Heart left ventricle (tissue), 16 donors: Measurements from ENCODE around the gene MRGPRX2. TPM values are rescaled to one million over a fixed set of nuclear protein-coding genes. Genes with fewer than 3 reads are reported as not detected.

Source experiments
- ATAC-seq, 4 donors: fragments of 200-7000 bp; cut with Tn5 transposase; one replicate each; pipeline ENCODE4 v1.9.1; 2020 to 2022; ENCODE audit warnings: moderate library complexity in 4 of 4, mild to moderate bottlenecking in 3 of 4, moderate number of reproducible peaks in 1 of 4
- DNase-seq, 5 donors: peaks; one replicate each; pipeline ENCODE4 v3.0.0-alpha.2; 2020
- H3K27ac ChIP-seq, 12 donors: fragments of 200-600 bp; sonication (generic) in 4 of 12; one replicate each; pipeline versions ENCODE4 v1.5.0 to v1.8.0; 2016 to 2022; ENCODE audit warnings: mild to moderate bottlenecking in 2 of 12
- H3K27me3 ChIP-seq, 9 donors: fragments of 200-600 bp; sonication (generic) in 2 of 9; one replicate each; pipeline versions ENCODE4 v1.5.1 to v1.8.0; 2016 to 2022; ENCODE audit warnings: mild to moderate bottlenecking in 3 of 9
- H3K36me3 ChIP-seq, 9 donors: fragments of 200-600 bp; sonication (generic) in 2 of 9; one replicate each; pipeline versions ENCODE4 v1.5.0 to v1.8.0; 2018 to 2022; ENCODE audit warnings: mild to moderate bottlenecking in 2 of 9
- H3K4me1 ChIP-seq, 12 donors: fragments of 200-600 bp; sonication (generic) in 4 of 12; one replicate each; pipeline versions ENCODE4 v1.5.0 to v1.8.0; 2016 to 2022; ENCODE audit warnings: mild to moderate bottlenecking in 3 of 12
- H3K4me3 ChIP-seq, 12 donors: fragments of 200-600 bp; sonication (generic) in 4 of 12; one replicate each; pipeline versions ENCODE4 v1.5.0 to v1.8.0; 2017 to 2022; ENCODE audit warnings: mild to moderate bottlenecking in 9 of 12, moderate library complexity in 4 of 12
- H3K9me3 ChIP-seq, 12 donors: fragments of 200-600 bp; sonication (generic) in 4 of 12; one replicate each; pipeline versions ENCODE4 v1.5.0 to v1.8.0; 2016 to 2022; ENCODE audit warnings: mild to moderate bottlenecking in 1 of 12
- POLR2A ChIP-seq, 2 donors: fragments of 450-650 bp; IDR thresholded peaks; one replicate each; pipeline ENCODE4 v1.6.1; 2017; ENCODE audit warnings: antibody characterized with exemption in 2 of 2, mild to moderate bottlenecking in 2 of 2, moderate library complexity in 2 of 2
- WGBS, 4 donors: extraction: QIAGEN DNeasy Blood & Tissue Kit in 2 of 4; methylation state at CpG; one replicate each; pipeline versions ENCODE4 v1.1.5 to v1.1.7; 2013 to 2018; 5-methylcytosine and 5-hydroxymethylcytosine counted together
- intact Hi-C, 10 donors: fragments of 100-400 bp; cut with DNase I; formaldehyde crosslinking; loops; one replicate each; pipeline versions ENCODE4 v1.11.1 to v1.14.2; 2022
- polyA plus RNA-seq, 2 donors: library from polyadenylated mRNA; stranded (reverse); fragments of 200-250 nt; gene quantifications; one replicate each; pipeline ENCODE4 v1.2.3, GENCODE V29; 2013
- total RNA-seq, 9 donors: library from RNA; depleted of rRNA in 2 of 9; stranded (reverse); fragments of >200 nt in 2 of 9; fragmentation: NEBNext Ultra II Directional in 3 of 9; extraction: Animal tissue kit (Norgen Biotek cat#: 25700) in 3 of 9; gene quantifications; one replicate each; pipeline versions ENCODE4 v1.1.0 to v1.2.4, GENCODE V29; 2016 to 2023
- TF ChIP-seq, protein P1 (sequence below), 12 donors: fragments of 200-600 bp; sonication (generic) in 4 of 12; IDR thresholded peaks; one replicate each; pipeline versions ENCODE4 v1.5.0 to v1.8.0; 2018 to 2022; ENCODE audit warnings: antibody characterized with exemption in 12 of 12, mild to moderate bottlenecking in 5 of 12
- donor health status: ischemic (EF 13 %, LVEDD 7.1; RV severe dilation, severe dysfunction).
- donor health status: healthy with polysubstance abuse.
- donor health status: DM: no; HTN: yes; CAD: no.
- donor health status: DM: no; HTN: no; CAD: no.
- donor health status: ischemic (EF 25% LVEDD 6.9; RV normal size, moderate dysfunction).
- donor health status: ischemic (EF 25% LVEDD 5.7; RV mildly dilated, moderate dysfunction).
- donor health status: healthy.
- donor health status: DM: yes; HTN: yes; CAD: no.
- donor health status: ischemic (EF 35%, LVEDD 5.7; RV mildly dilated, moderate dysfunction).
- donor health status: nonischemic (EF 11% LVEDD 7.7; RV severe dilation, severe dysfunction).
- donor health status: DM: yes; HTN: yes; CAD: no.
- donor health status: PGD.
- donor health status: ischemic (EF 29% LVEDD 5.4; RV normal size, mild dysfunction).
- donor health status: nonischemic (EF 23%, LVEDD 6.1; RV moderate dilation, normal function).

MRGPRX2 gene
- total and polyA plus RNA-seq, 11 donors, result 0.13 TPM; not detected in 10

DNA sequence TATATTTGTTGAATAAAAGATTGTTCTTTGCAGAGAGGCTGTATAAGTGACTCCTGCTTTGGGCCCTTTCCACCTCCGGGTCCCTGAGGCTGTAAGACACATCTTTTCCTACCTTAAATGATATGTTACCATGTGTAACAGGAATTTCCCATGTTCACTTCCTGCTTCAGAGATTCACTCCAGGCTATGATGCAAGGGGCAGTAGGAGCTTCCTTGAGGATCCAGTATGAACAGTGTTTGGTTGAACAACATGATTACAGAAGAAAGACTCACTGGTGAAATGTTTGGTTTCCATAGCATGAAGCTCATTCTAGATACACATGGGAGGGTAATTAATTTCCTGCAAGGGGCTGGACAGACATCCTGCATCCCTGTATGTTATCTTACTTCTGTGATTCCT, 30.8 kb upstream of the MRGPRX2 start:
- no peak overlapping the region for H3K4me3 ChIP-seq
- H3K27ac ChIP-seq, result no peak overlapping the region
- peaks cover 0 to 11% (median 0%) of the 10 kb centered on the region in 9 donors for H3K27me3 ChIP-seq
- intact Hi-C loops, result no loop called here
- no peaks in the 10 kb centered on the region for H3K36me3 ChIP-seq
- peaks cover 0 to 4% (median 0%) of the 10 kb centered on the region in 12 donors for H3K4me1 ChIP-seq
- ATAC-seq (no peak), DNase-seq (no peak)
- TF ChIP-seq POLR2A (IDR thresholded peaks at IDR 0.05), result no peak
- TF ChIP-seq, protein P1, sequence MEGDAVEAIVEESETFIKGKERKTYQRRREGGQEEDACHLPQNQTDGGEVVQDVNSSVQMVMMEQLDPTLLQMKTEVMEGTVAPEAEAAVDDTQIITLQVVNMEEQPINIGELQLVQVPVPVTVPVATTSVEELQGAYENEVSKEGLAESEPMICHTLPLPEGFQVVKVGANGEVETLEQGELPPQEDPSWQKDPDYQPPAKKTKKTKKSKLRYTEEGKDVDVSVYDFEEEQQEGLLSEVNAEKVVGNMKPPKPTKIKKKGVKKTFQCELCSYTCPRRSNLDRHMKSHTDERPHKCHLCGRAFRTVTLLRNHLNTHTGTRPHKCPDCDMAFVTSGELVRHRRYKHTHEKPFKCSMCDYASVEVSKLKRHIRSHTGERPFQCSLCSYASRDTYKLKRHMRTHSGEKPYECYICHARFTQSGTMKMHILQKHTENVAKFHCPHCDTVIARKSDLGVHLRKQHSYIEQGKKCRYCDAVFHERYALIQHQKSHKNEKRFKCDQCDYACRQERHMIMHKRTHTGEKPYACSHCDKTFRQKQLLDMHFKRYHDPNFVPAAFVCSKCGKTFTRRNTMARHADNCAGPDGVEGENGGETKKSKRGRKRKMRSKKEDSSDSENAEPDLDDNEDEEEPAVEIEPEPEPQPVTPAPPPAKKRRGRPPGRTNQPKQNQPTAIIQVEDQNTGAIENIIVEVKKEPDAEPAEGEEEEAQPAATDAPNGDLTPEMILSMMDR (IDR thresholded peaks at IDR 0.05), result no peak
- no peaks in the 10 kb centered on the region for H3K9me3 ChIP-seq
- WGBS, 4 donors, result 71 to 86% (median 72%) methylated on average over 1 of the region's 1 CpG

DNA sequence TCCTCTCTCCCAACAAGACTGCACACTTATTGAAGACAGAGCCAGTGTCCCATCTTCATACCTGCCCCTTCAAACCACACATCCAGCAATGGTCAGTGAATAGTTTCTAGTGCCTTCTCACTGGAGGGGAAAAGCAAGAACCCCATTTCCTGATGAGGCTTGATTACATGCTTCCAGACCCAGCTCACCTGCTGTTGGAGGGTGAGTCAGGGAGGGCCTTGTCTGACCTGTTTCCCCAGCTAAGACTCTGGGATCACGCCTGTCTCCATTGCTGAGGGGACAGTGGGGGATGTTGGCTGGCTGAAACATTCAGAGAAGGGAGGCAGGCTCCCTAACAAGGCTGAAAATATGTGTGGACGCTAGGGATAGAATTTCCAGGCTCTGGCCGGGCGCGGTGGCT, 28.9 kb upstream of the MRGPRX2 start:
- H3K27me3 ChIP-seq, result peaks cover 0 to 5% (median 0%) of the 10 kb centered on the region in 9 donors
- TF ChIP-seq, protein P1 (IDR thresholded peaks at IDR 0.05), result no peak
- no peak for TF ChIP-seq POLR2A (IDR thresholded peaks at IDR 0.05)
- H3K36me3 ChIP-seq, result no peaks in the 10 kb centered on the region
- WGBS, 4 donors, result 94 to 100% (median 96%) methylated on average over 1 to 5 of the region's 5 CpGs
- peaks cover 0 to 4% (median 0%) of the 10 kb centered on the region in 12 donors for H3K4me1 ChIP-seq
- intact Hi-C loops, result no loop called here
- no peak for ATAC-seq
- no peak overlapping the region for H3K27ac ChIP-seq
- H3K4me3 ChIP-seq, result no peak overlapping the region
- DNase-seq, result no peak
- H3K9me3 ChIP-seq, result no peaks in the 10 kb centered on the region

DNA sequence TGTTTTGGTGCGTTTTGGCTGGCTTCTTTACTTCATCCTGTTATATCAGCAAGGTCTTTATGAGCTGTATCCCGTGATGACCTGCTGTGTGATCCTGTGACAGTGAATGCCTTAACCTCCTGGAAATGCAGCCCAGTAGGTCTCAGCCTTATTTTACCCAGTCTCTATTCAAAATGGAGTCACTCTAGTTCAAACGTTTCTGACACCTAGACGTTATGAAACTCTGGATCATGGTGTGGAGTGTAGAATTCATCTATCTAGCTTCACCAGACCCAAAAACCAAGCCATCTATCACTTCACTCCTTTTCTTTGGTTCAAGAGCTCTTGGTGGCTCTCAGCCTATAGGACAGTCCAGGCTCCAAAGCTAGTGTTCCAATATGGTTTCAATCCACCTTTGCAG, 28.3 kb upstream of the MRGPRX2 start:
- intact Hi-C loops, result no loop called here
- no peak overlapping the region for H3K27ac ChIP-seq
- DNase-seq, result no peak
- no peaks in the 10 kb centered on the region for H3K9me3 ChIP-seq
- 68 to 89% (median 86%) methylated on average over 4 of the region's 4 CpGs for WGBS, 4 donors
- TF ChIP-seq POLR2A (IDR thresholded peaks at IDR 0.05), result no peak
- TF ChIP-seq, protein P1 (IDR thresholded peaks at IDR 0.05), result no peak
- no peak for ATAC-seq
- no peaks in the 10 kb centered on the region for H3K36me3 ChIP-seq
- H3K27me3 ChIP-seq, result peaks cover 0 to 2% (median 0%) of the 10 kb centered on the region in 9 donors
- peaks cover 0 to 4% (median 0%) of the 10 kb centered on the region in 12 donors for H3K4me1 ChIP-seq
- no peak overlapping the region for H3K4me3 ChIP-seq

DNA sequence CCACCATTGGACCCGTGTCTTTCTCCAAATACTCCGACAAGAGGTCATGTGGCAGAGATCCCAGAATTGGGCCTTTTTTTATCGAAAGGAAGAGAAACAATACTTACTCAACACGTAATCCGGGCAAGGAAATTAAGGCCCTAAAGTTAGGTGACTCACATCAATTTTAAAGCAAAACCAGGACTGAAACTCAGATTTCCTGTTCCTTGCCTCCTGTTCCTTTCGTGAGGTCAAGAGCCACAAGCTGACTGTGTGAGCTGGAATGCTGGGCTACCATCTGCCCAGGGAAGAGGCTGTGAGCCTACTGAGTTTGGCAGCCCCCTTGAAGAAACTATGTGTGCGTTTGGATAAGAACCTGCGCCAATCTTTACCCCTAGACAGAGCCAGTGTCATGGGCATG, 27.1 kb upstream of the MRGPRX2 start:
- TF ChIP-seq, protein P1 (IDR thresholded peaks at IDR 0.05), result no peak
- TF ChIP-seq POLR2A (IDR thresholded peaks at IDR 0.05), result no peak
- Histone ChIP-seq H3K9me3 (no peaks in the 10 kb centered on the region), H3K27me3 (no peaks in the 10 kb centered on the region), H3K4me1 (peaks cover 0 to 4% (median 0%) of the 10 kb centered on the region in 12 donors), H3K36me3 (no peaks in the 10 kb centered on the region), H3K27ac (peak overlapping the region in 3 of 12 donors; percentile 21 to 42 (median 28)), H3K4me3 (no peak overlapping the region)
- DNase-seq (no peak), ATAC-seq (peak in 2 of 4 donors; percentile 44 to 56)
- WGBS, 4 donors, result 61 to 74% (median 69%) methylated on average over 8 of the region's 8 CpGs
- intact Hi-C loops, result no loop called here
